WERI-Rb-1 (cell line): Measurements from ENCODE around the gene TRPT1.
A peak's percentile ranks its signal among the peaks of the same experiment; 100 is the strongest.

Experiments used
- DNase-seq: peaks from one replicate; pipeline ENCODE4 v3.0.0-alpha.2; 2020
- H3K27ac ChIP-seq: fragments of 250-450 bp; sonication (Bioruptor Pico); 2 replicates; pipeline ENCODE4 v1.5.1; 2020; ENCODE audit warnings: mild to moderate bottlenecking, moderate library complexity
- H3K27me3 ChIP-seq: fragments of 250-450 bp; sonication (Bioruptor Pico); 2 replicates; pipeline ENCODE4 v1.5.1; 2021; ENCODE audit warnings: mild to moderate bottlenecking, low read depth, moderate library complexity; ENCODE audit not compliant: insufficient read depth, severe bottlenecking
- H3K36me3 ChIP-seq: fragments of 250-450 bp; sonication (Bioruptor Pico); 2 replicates; pipeline ENCODE4 v1.5.1; 2020; ENCODE audit warnings: mild to moderate bottlenecking, moderate library complexity
- H3K4me3 ChIP-seq: 2 replicates; pipeline ENCODE4 v1.5.1; 2011; ENCODE audit warnings: low read depth, mild to moderate bottlenecking, control low read depth, low read length
- H3K9me3 ChIP-seq: fragments of 250-450 bp; sonication (Bioruptor Pico); 2 replicates; pipeline ENCODE4 v1.5.1; 2021; ENCODE audit warnings: mild to moderate bottlenecking, moderate library complexity; ENCODE audit not compliant: severe bottlenecking
- TF ChIP-seq, protein P1 (sequence below): IDR thresholded peaks from 2 replicates; pipeline ENCODE4 v1.5.1; 2011; ENCODE audit warnings: low read depth, mild to moderate bottlenecking, control low read depth, inconsistent platforms, low read length

TRPT1 gene

DNA sequence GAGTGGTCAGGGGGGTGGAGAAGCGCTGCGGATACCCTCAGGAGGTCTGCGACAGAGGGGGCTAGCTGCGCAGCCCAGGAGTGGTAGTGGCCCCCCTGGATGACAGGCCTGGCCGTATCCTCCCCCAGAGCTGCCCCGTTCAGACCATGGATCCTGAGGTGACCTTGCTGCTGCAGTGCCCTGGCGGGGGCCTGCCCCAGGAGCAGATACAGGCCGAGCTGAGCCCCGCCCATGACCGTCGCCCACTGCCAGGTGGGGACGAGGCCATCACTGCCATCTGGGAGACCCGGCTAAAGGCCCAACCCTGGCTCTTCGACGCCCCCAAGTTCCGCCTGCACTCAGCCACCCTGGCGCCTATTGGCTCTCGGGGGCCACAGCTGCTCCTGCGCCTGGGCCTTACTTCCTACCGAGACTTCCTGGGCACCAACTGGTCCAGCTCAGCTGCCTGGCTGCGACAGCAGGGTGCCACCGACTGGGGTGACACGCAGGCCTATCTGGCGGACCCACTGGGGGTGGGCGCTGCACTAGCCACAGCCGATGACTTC is 593 bp upstream of the TRPT1 start:
- Histone ChIP-seq H3K27me3 (no peaks in the 10 kb centered on the region), H3K36me3 (no peaks in the 10 kb centered on the region; the same call in 1 of the 2 replicates), H3K27ac (peak overlapping the region; percentile 75), H3K9me3 (no peaks in the 10 kb centered on the region), H3K4me3 (peak overlapping the region; percentile 70)
- peak; percentile 45 for DNase-seq
- TF ChIP-seq, protein P1, sequence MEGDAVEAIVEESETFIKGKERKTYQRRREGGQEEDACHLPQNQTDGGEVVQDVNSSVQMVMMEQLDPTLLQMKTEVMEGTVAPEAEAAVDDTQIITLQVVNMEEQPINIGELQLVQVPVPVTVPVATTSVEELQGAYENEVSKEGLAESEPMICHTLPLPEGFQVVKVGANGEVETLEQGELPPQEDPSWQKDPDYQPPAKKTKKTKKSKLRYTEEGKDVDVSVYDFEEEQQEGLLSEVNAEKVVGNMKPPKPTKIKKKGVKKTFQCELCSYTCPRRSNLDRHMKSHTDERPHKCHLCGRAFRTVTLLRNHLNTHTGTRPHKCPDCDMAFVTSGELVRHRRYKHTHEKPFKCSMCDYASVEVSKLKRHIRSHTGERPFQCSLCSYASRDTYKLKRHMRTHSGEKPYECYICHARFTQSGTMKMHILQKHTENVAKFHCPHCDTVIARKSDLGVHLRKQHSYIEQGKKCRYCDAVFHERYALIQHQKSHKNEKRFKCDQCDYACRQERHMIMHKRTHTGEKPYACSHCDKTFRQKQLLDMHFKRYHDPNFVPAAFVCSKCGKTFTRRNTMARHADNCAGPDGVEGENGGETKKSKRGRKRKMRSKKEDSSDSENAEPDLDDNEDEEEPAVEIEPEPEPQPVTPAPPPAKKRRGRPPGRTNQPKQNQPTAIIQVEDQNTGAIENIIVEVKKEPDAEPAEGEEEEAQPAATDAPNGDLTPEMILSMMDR = no peak

DNA sequence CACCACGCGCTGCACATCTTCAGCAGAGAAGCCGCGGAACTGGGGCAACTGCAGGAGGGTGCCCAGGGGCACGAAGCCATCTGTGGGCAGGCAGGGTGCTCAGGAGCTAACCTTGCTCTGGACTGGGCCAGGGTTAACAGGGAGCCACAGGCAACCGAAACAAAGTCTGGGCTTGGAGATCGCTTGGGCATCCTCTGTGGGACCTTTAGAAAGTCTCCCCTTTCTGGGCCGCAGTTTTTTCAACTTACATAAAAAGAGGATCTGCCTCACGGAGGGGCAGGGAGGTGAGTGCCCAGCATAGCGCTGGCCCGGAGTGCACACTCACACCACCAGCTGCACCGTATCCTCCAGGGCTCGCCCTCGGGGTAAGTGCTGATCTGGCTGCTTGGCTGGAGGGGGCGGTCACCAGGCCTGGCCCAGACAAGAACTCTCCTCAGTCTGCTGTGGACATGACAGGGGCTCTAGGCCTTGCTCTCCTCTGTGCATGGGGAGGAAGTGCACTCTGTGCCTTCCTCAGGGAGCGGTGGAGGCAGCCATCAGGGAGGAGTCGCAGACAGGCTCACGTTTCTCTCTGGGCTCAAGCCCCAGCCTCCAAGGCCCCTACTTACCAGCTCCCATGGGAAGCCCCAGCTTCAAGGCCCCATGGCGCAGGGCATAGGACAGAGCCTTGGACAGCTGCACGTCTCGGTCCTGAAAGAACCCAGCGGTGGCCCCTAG is 937 bp downstream of the TRPT1 start:
- peak overlapping the region; percentile 75 for H3K27ac ChIP-seq
- DNase-seq = no peak

DNA sequence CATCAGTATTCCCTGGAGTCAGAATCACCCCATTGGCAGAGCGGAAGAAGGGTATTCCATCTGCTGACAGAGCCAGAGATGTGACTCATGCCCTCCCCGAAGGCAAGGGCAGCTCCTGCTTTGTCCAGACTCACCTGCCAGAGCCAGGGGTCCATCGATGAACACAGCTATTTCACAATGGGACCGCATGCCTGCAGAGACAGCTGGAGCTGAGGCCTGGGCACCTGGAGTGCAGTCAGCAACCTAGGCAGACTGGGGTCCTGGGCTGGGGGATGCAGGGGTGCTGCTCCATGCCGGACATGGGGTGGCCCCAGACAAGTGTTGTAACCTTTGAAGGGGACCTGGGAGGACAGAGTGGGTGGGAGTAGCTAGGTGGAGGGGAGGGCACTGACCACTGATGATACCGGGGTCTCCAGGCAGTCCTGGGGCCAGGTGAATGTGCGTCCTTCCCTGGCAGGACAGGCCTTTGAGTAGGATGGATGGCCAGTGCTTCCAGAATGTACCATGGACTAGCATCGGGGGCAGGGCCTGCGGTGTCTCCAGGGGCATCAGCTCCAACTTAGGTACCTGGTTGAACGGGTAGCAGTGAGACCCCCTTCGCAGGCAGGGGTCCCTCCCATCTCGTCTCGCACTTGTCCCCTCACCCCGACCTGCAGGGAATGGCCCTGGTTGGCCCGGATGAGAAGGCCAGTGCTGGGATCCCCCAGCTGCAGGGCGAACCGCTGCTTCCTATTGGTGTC is 1.7 kb downstream of the TRPT1 start:
- Histone ChIP-seq H3K9me3 (no peaks in the 10 kb centered on the region), H3K27ac (no peak overlapping the region), H3K27me3 (no peaks in the 10 kb centered on the region), H3K4me3 (no peak overlapping the region), H3K36me3 (no peaks in the 10 kb centered on the region; the same call in 1 of the 2 replicates)
- TF ChIP-seq, protein P1 = no peak
- no peak for DNase-seq

More for the DNA sequence above, 937 bp downstream of the TRPT1 start:
- H3K36me3 ChIP-seq = no peaks in the 10 kb centered on the region; the same call in 1 of the 2 replicates
- no peaks in the 10 kb centered on the region for H3K27me3 ChIP-seq
- TF ChIP-seq, protein P1 = no peak
- H3K9me3 ChIP-seq = no peaks in the 10 kb centered on the region
- H3K4me3 ChIP-seq = peak overlapping the region; percentile 70

DNA sequence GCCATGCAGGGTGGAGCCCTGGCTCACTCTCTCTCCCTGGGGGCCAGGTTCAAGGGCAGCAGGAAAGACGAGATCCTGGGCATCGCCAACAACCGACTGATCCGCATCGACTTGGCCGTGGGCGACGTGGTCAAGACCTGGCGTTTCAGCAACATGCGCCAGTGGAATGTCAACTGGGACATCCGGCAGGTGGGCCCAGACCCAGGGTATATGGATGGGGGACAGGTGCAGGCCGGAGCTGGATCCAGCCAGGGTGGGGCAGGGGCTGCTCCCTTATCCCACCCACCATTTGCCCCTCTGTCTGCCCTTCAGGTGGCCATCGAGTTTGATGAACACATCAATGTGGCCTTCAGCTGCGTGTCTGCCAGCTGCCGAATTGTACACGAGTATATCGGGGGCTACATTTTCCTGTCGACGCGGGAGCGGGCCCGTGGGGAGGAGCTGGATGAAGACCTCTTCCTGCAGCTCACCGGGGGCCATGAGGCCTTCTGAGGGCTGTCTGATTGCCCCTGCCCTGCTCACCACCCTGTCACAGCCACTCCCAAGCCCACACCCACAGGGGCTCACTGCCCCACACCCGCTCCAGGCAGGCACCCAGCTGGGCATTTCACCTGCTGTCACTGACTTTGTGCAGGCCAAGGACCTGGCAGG is 2.9 kb downstream of the TRPT1 start:
- TF ChIP-seq, protein P1 = no peak
- Histone ChIP-seq H3K9me3 (no peaks in the 10 kb centered on the region), H3K27ac (no peak overlapping the region), H3K27me3 (no peaks in the 10 kb centered on the region), H3K4me3 (no peak overlapping the region), H3K36me3 (no peaks in the 10 kb centered on the region; the same call in 1 of the 2 replicates)
- no peak for DNase-seq

DNA sequence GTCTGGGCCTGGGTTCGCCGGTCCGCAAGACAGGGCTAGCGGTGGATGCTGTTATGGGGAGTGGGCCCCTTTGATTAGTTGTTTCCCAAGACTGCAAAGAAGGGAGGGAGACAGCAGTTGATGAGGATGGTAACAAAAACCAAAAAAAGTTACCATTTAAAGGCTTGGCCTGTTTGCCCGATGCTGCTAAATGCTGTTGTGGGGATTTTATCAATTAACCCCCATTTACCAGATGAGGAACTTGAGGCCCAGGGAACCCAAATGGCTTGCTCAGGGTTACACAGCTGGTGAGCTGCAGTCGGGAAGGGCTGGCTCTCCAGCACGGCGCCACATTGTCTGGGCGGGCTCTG is 3.4 kb downstream of the TRPT1 start:
- TF ChIP-seq, protein P1 = no peak
- H3K4me3 ChIP-seq = no peak overlapping the region
- H3K27ac ChIP-seq = no peak overlapping the region
- no peaks in the 10 kb centered on the region; the same call in 1 of the 2 replicates for H3K36me3 ChIP-seq
- no peaks in the 10 kb centered on the region for H3K27me3 ChIP-seq
- H3K9me3 ChIP-seq = no peaks in the 10 kb centered on the region
- no peak for DNase-seq
